Measurements from ENCODE around the gene WDFY4. TPM values are rescaled to one million over a fixed set of nuclear protein-coding genes. Genes with fewer than 3 reads are reported as not detected.

The WDFY4 gene
- polyA plus RNA-seq, 2 of the 4 experiments (the other 2 are of a cell fraction), result not detected

DNA sequence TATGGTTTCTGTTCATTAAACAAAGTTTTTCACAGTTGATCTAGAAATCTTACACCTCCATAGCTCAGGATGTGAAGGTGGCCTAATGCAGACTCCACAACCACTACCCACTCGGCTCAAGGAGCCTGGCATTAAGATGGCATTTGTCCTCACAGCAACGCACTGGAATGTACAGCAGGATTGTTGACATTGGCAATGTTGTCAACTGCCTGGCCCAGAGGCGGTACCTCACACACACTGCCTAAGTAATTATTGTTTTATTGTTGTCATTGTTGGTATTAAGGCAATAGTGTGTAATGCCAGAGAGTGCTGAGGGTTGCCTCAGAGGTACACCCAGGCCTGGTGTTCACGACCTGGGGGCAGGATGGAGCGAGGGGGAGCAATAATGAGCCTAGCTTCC lies 216.6 kb downstream of the WDFY4 start:
- FAIRE-seq (no peak), DNase-seq (ENCODE audit: low read depth in 1 of 2, low spot score in 1 of 2) (no peak), ATAC-seq (no peak)
- TF ChIP-seq, protein P1, sequence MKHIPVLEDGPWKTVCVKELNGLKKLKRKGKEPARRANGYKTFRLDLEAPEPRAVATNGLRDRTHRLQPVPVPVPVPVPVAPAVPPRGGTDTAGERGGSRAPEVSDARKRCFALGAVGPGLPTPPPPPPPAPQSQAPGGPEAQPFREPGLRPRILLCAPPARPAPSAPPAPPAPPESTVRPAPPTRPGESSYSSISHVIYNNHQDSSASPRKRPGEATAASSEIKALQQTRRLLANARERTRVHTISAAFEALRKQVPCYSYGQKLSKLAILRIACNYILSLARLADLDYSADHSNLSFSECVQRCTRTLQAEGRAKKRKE (CRISPR knock-in tag; IDR thresholded peaks at IDR 0.05; ENCODE audit: low read depth), result no peak
- no peak for TF ChIP-seq FOSL2 (IDR thresholded peaks at IDR 0.05)
- TF ChIP-seq FOSL2 (CRISPR knock-in tag; IDR thresholded peaks at IDR 0.05), result no peak
- H3K9me3 ChIP-seq, result no peaks in the 10 kb centered on the region
- H3K27ac ChIP-seq, result no peak overlapping the region
- ChIA-PET POLR2A (no interaction called here), CTCF (no interaction called here)
- no peak overlapping the region for H3K4me2 ChIP-seq
- WGBS (ENCODE audit: missing lambda C conversion rate), result 33% methylated on average over 5 of the region's 5 CpGs
- no peaks in the 10 kb centered on the region for H3K4me1 ChIP-seq
- H3K4me3 ChIP-seq, result no peak overlapping the region

- DNase-seq (ENCODE audit: low read depth in 1 of 2, low spot score in 1 of 2), result no peak
- CTCF ChIA-PET, result no interaction called here
- H3K27ac ChIP-seq, result no peak overlapping the region
- no peak for ATAC-seq
- H3K4me1 ChIP-seq, result no peaks in the 10 kb centered on the region
- 17% methylated on average over 7 of the region's 7 CpGs for WGBS (ENCODE audit: missing lambda C conversion rate)
- no peak for TF ChIP-seq GATA3 (IDR thresholded peaks at IDR 0.05; ENCODE audit: borderline replicate concordance)
- TF ChIP-seq HES2 (IDR thresholded peaks at IDR 0.05), result no peak
- no peak for TF ChIP-seq JUN (IDR thresholded peaks at IDR 0.05)
- no peak for TF ChIP-seq RFX5 (IDR thresholded peaks at IDR 0.05)
- no peak for TF ChIP-seq MAX (IDR thresholded peaks at IDR 0.05)
- TF ChIP-seq NR3C1 (IDR thresholded peaks at IDR 0.05), result no peak
- TF ChIP-seq, protein P2, sequence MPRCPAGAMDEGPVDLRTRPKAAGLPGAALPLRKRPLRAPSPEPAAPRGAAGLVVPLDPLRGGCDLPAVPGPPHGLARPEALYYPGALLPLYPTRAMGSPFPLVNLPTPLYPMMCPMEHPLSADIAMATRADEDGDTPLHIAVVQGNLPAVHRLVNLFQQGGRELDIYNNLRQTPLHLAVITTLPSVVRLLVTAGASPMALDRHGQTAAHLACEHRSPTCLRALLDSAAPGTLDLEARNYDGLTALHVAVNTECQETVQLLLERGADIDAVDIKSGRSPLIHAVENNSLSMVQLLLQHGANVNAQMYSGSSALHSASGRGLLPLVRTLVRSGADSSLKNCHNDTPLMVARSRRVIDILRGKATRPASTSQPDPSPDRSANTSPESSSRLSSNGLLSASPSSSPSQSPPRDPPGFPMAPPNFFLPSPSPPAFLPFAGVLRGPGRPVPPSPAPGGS (IDR thresholded peaks at IDR 0.05), result no peak
- no peak for TF ChIP-seq POLR2AphosphoS2 (conservative IDR thresholded peaks at IDR 0.05; ENCODE audit: low read length)
- TF ChIP-seq RNF2 (IDR thresholded peaks at IDR 0.05; ENCODE audit: borderline replicate concordance, low read depth), result no peak
- no peak for TF ChIP-seq RAD21 (conservative IDR thresholded peaks at IDR 0.05 in 1 of 2, IDR thresholded peaks at IDR 0.05 in 1 of 2)
- no peak for TF ChIP-seq MYC (IDR thresholded peaks at IDR 0.05; ENCODE audit: borderline replicate concordance, low read length)
- no peak overlapping the region for H3K4me3 ChIP-seq
- no peak overlapping the region for H3K4me2 ChIP-seq
- H3K9me3 ChIP-seq, result no peaks in the 10 kb centered on the region
- POLR2A ChIA-PET, result no interaction called here
- no peak for FAIRE-seq
Measured at GRCh38 chr10:48902096-48902495, 217.4 kb downstream of the WDFY4 start.

DNA sequence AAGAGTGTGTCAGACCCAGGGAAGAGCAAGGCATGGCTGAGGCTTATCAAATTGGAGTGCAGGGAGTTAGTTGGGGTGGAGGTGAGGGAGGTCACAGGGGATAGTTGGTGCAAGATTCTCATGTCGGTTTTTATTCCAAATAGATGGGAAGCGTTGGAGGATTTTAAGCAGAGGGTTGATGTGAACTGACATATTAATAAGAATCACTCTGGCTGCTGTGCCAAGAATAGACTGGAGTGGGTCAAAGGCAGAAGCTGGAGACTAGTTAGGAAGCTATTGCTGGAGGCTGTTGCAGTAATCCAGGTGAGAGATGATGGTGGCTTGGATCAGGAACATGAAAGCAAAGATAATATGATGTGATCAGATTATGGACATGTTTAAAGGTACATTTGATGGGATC lies 218.5 kb downstream of the WDFY4 start:
- Histone ChIP-seq H3K4me2 (no peak overlapping the region), H3K27ac (no peak overlapping the region), H3K9me3 (no peaks in the 10 kb centered on the region), H3K4me3 (no peak overlapping the region), H3K4me1 (no peaks in the 10 kb centered on the region)
- ATAC-seq (no peak), FAIRE-seq (no peak), DNase-seq (ENCODE audit: low read depth in 1 of 2, low spot score in 1 of 2) (no peak)
- TF ChIP-seq TFCP2L1 (CRISPR knock-in tag; IDR thresholded peaks at IDR 0.05) (no peak), JUN (IDR thresholded peaks at IDR 0.05) (no peak), HES2 (IDR thresholded peaks at IDR 0.05) (no peak), RAD21 (conservative IDR thresholded peaks at IDR 0.05 in 1 of 2, IDR thresholded peaks at IDR 0.05 in 1 of 2) (no peak), CBX2 (IDR thresholded peaks at IDR 0.05; ENCODE audit: borderline replicate concordance, low read depth) (no peak), MYC (IDR thresholded peaks at IDR 0.05; ENCODE audit: borderline replicate concordance, low read length) (no peak), CTCF (IDR thresholded peaks at IDR 0.05) (no peak), POLR2AphosphoS2 (conservative IDR thresholded peaks at IDR 0.05; ENCODE audit: low read length) (no peak), ZNF302 (CRISPR knock-in tag; IDR thresholded peaks at IDR 0.05) (no peak), BHLHE40 (IDR thresholded peaks at IDR 0.05; ENCODE audit: low read depth, low read length) (no peak)
- WGBS (ENCODE audit: missing lambda C conversion rate), result 17% methylated on average over 2 of the region's 2 CpGs
- POLR2A ChIA-PET, result no interaction called here
- CTCF ChIA-PET, result interaction anchor here (2.1 kb wide), 1 partner anchor 247 kb away, joined by 4 read pairs; no protein-coding TSS in a partner anchor
